Umbilical cord (tissue), 2 donors: Measurements from ENCODE around the gene ANO6. TPM values are rescaled to one million over a fixed set of nuclear protein-coding genes. Genes with fewer than 3 reads are reported as not detected.
"Not testable (repeated sequence)": the region's sequence is repeated elsewhere in the genome, so short reads cannot be mapped to it uniquely, and the experiment has no call there.

Experiments
- DNase-seq: peaks from one replicate; pipeline ENCODE4 v3.0.0-alpha.2; 2015; ENCODE audit warnings: low spot score
- total RNA-seq: library from RNA; depleted of rRNA; stranded (reverse); fragments of >200 nt; gene quantifications from one replicate; pipeline ENCODE4 v1.2.3, GENCODE V29; 2014; ENCODE audit warnings: low replicate concordance; ENCODE audit not compliant: insufficient read depth

ANO6 gene
- total RNA-seq, 1 donor from 2014 or later = 95.6 TPM

DNA sequence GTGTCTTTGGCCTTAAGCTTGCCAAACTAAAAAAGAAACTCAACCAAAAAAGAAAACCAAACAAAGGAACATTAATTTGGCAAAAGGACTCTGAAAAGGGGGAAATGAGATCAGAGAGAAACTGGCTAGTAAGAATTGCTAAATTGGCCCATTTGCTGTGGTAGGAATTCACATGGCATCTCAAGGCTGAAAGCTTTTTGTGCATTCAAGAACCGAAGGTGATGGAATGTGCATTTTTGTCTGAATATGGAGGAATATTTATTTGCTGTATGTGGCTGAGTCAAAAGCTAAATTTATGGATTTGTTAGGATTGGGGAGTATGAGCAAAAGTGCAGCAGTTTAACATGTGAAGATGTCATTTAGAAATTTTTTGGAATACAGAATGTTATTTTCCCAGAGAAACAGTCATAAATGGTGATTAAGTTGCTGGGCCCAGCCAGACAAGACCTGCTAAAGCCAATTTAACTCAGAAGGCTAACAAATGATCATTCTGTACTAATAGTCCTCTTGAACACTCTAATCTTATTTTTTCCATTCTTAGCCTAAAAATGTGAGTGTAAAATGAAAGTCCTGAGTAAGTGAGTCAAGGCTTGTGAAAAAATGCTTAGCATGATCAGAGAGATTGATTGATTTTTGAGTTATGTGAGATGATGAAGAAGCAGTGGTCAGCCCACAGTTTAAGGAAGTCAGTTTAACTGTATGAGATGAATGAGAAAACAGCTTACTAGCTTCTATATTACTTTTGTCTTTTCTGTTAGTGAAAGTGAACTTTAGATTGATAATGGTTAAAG is 94.1 kb downstream of the ANO6 start:
- DNase-seq = peak; percentile 35

DNA sequence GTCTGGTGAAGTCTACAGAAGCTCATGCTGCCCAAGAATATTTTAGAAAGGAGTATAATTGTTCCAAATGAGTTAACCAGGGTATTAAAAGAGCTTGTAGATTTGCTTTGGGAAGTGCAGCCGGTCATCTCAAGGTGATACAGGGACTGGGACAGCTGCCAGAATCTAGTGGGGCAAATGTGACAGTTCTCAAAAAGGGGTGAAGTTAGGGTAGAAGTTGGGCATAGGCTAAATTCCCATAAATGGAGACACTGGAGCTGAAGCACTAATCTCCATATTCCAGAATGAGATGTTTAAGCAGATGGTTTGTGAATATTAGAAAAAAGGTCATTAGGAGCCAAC is 94.7 kb downstream of the ANO6 start:
- no peak for DNase-seq

DNA sequence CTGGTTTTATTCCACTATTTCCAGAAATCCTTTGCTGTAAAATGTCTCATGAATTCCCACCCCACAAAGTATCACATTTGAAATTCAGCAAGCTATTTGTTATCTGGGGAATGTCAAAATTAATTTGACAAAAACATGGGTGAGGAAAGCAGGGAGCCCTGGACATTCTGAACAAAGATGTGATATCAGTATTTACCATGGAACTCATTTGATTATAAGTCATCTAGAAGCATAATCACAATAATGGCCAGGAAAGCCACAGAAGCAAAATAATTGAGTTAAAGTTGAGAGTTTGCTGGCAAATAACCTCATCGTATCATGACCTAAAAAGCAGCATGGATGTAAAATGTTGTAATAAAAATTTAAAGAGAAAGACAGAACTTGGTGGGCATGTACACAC is 96.1 kb downstream of the ANO6 start:
- DNase-seq = no peak

DNA sequence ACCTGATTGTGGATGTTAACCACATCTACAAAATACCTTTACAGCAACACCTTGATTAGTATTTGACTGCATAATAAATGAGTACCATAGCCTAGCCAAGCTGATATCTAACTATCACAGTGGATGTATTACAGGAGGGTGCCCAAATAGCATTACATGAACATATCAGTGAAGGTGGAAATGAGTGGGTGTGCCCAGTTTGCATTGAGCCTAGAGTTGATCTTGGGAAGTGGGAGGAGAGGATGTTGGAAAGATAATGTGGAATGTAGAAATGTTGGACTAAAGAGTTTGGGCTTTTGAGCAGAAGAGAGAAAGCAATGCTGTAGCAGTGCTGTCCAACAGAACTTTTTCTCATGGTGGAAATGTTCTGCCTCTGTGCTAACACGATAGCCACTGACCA is 98.9 kb downstream of the ANO6 start:
- DNase-seq = no peak

DNA sequence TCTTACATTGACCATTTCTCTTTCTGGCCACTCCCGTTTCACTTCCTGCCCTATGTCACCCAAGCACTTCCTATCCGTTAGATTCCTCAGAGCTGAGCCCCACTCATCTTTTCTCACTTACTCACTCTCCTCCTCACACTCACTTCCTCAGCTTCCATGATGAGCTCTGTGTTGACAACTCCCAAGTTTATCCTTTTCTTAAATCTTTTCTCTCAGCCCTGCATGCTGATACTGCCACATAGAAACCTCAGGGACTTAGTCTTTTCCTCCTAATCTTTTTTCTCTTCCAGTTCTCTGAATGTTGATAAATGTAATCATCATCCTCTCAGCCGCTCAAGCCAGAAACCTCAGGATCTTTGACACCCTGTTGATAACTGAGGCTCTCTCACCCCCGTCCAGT is 99.6 kb downstream of the ANO6 start:
- no peak for DNase-seq

DNA sequence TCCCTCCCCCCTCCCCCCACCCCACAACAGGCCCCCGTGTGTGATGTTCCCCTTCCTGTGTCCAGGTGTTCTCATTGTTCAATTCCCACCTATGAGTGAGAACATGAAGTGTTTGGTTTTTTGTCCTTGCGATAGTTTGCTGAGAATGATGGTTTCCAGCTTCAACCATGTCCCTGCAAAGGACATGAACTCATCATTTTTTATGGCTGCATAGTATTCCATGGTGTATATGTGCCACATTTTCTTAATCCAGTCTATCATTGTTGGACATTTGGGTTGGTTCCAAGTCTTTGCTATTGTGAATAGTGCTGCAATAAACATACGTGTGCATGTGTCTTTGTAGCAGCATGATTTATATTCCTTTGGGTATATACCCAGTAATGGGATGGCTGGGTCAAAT is 101.4 kb downstream of the ANO6 start:
- DNase-seq = not testable (repeated sequence)

DNA sequence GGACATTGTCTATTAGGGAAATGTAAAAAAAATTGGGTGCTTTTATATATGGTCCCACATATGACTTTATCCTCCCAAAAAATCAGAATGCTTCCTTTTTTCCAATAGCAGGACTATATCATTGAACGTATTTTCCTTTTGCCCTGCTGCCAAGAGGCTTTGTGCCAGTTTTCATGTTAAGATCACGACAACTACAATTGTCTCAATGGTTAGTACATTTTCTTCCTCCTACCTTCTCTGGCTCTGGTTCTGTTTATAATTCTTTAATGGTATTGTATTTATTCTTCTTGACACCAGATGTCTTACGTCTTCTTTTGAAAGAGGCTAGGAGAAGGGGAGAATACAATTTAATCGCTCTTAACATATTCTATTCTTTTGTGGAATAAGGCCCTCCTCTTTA is 106.9 kb downstream of the ANO6 start:
- no peak for DNase-seq

DNA sequence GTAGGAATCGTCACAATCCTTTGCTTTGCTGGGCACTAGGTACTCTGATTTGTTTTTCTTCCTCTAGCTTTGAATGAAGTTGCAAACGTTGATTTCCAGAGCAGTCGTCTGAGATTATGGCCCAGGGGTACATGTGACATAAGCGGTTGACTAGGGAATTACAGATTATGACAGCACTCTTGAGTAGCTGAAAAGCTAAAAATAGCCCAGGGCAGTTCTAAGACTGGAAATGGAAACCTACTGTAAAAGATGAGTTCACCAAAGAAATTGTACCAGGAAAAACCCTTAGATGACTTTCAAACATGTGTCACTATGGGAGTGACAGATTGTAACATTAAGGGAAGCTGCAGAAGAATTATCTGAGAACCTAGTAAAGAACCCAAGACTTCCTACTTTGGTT is 108.5 kb downstream of the ANO6 start:
- DNase-seq = no peak

DNA sequence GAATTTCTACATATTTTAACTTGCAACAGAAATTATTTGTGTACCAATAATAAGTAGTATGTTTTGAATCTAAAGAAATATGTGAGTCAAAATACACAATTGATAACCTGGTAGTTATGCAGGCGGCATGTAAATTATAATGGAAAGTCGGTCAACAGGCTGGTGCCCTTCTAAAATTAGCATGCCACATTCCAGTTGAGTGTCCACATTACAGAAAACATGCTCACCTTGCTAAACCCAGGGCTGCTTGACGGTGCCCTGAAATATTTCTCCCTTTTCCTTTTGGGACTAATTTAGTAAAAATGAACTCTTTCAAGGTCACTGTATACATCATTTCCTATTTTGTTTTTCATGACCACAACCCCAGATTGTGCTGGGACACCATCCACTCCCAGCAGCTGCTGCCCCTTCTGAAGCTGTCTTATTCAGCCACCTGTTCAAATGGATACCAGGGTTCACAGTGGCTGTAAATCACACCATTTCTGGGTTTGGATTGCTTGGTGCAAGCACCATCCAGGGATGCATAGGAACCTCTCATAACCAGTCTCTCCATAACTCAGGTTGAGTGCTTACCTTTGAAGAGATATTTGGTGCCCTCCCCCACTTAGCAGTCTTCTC is 110.6 kb downstream of the ANO6 start:
- no peak for DNase-seq

DNA sequence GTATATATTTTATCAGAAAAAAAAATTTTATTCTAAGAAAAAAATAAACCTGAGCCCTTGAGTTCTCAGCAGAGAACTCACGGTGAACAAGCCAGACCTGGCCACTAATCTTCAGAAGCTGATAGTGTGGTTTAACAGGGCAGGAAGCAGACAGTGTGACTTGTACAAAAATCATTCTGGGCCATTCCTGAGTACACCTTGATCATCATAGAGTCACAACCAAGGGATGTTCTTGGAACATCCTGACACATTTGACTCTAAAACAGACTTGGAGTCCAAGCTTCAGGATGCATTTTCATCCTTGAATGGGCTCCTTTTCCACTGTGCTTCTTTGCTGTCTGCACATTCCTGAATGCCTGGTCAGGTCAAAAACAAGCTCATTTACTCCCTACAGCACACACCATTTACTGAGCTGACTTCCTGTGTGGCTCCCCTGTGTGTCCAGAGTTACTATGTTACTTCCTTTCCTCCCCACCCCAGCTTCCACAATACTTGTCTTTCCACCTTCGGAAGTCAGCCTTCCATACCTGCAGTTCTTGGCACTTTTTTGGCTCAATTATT is 112.0 kb downstream of the ANO6 start:
- DNase-seq = no peak

DNA sequence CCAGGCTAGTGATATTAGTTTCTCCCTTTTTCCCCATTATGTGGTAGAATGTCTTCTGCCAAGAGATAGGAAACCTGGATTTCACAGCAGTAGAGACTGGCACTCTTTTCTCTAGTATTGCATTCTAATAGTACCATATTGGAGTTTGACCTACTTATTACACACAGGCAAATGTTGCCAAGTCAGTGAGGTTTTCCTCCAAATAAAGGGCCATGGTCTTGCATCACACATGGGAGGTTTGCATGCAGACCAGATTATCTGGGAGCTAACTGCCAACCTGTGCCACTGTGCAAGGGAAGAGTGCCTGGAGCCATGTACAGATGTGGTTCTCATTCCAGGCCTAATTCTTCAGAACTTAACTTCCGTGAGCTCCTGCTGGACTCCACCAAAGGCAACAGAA is 113.3 kb downstream of the ANO6 start:
- DNase-seq = no peak

DNA sequence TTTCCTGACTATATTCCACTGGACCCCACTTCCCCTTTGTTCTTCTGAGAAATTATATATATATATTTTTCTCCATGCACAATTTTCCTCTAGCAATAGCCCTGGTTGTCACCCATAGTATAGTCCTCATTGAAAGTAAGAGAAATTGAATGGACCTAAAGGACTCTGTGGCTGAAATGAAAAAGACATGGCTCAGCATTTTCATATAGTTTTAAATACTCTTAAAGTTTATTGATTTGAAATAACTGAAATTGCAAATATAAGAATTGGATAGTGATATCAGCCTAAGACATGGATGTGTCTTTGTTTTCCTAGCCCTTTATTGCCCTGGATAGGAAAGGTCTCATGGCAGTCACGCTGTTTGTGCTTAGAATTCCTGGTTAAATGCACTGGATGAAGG is 113.8 kb downstream of the ANO6 start:
- no peak for DNase-seq

DNA sequence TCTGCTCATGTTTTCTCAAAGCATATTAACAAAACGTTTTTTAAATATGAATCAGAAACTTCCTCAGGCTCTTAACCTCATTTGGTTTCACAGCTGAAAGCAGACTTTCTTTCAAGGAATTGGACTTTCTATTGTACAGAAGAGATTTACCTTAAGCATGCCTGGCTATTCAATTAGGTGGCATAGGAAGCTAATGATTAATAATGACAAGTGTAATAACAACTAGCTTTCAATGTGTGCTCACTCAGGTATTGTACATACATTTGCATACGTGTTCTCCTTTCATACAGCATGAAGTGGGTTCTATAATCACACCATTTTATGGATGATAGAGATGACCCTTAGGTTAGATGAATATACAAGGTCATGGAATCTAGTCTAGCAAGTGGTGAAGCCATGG is 115.7 kb downstream of the ANO6 start:
- no peak for DNase-seq

DNA sequence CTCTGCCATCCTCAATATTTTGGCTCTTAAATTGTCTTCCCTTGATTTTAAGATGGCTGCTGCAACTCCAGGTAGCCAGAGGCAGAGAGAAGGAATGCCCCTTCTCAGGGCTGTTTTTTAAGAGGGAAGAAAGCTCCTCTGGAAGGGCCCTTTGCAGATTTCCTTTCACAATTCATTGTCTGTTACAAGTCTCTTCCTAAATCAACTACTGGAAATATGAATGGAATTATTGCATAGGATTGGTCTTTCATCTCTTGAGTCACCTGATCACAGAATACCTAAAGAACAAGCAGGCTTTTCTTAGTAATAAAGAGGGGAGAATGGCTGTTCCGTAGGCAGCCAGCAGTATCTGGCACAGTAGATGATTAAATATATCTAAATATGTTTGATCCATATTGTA is 118.5 kb downstream of the ANO6 start:
- DNase-seq = no peak

DNA sequence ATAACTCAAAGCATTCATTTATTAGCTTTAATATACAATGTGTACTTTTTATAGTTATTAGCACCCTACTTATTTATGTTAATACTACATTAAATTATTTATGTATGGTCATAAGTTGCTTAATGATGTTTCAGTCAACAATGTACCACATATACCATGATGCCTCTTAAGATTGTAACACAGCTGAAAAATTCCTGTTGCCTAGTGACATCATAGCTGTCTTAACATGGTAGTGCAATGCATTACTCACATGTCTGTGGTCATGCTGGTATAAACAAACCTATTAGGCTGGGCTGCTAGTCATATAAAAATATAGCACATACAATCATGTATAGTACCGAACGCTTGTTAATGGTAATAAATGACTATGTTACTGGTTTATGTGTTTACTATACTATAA is 120.4 kb downstream of the ANO6 start:
- DNase-seq = no peak

DNA sequence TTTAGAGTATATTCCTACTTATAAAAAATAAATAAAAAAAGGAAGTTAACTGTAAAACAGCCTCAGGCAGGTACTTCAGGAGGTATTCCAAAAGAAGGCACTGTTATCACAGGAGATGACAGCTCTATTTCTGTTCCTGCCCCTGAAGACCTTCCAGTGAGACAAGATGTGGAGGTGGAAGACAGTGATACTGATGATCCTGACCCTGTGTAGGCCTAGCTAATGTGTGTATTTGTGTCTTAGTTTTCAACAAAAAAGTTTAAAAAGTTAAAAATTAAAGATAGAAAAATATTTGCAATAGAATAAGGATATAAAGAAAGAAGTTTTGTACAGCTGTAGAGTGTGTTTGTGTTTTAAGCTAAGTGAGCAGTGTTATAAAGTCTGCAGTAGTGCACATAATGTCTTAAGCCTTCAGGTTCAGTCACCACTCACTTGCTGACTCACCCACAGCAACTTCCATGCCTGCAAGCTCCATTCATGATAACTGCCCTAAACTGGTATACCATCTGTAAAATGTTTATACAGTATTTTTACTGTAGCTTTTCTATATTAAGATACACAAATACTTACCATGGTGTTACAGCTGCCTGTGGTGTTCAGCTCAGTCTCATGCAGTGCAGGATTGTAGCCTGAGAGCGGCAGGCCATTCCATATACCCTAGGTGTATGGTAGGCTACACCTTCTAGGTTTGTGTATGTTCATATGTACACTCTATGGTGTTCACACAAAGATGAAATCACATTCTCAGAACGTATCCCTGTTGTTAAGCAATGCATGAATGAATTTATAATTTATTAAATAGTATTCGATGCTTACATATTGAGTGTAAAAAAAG is 121.1 kb downstream of the ANO6 start:
- DNase-seq = peak; percentile 78

DNA sequence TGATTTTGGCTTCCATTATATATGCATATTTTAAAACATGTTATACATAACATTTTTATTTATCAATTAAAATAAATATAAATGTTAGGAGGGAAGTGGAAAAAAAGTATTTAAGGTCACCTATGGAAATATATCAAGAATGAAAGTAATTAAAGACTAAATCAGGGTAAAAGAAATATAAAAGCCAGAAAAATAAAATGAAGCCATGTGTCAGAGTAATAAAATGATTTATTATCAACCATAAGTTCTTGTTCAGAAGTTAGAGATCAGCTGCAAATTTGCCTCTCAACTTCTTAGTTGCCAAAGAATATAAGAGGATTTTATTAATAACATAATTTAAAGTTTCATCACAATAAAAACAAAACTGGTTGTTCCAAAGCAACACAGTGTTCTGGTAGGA is 121.9 kb downstream of the ANO6 start:
- DNase-seq = no peak

DNA sequence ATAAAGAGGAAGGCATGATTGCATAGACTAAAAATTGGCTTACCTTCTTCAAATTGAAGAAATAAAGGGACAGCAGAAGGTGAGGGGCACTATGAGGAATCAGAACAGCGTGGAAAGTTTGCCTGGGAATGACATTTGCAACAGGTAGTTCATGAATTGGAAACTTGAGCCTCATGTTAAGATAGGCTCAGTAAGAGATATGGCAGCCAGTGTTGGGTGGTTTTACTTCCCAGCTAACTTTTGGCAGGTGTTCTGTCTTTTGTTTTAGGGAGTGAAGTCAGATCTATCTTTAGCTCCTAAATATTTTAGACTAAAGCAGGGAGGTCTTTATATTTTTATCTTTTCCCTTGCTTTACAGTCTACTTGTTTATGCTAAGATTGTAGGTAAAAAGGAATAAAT is 122.4 kb downstream of the ANO6 start:
- no peak for DNase-seq

DNA sequence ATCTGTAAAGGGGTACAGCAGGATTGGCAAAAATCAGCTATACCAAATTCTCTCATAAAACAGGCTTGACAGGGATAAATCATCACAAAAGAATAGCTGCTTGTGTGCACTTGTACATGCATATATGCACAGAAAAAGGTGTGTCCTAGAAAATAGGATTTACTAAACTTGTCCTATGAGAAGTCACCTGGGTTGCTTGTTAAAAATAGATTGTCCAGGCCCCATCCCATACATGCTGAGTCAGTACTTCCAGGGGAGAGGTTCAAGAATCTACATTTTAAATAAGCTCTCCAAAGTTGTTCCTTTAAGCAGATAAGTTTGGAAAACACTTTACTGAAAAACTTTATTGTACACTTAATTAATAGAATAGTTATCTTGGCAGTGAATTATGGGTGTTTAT is 123.1 kb downstream of the ANO6 start:
- DNase-seq = no peak

DNA sequence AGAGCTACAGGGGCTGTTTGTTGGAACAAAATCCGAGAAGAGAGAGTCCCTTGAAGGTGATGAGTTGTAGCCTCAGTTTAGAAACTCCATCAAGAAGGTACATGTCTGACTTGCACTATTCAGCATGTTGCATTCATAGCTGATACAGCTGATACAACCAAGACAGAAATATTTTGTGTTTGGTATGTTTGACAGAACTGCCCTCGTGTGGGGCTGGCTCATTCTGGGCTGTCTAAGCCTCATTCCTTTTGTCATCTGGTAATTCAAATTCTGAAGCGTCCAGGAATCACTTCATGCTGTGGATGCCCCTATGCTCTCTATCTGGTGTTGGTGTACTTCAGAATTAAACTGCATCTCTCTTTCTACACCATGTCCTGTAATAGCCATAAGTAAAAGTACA is 126.3 kb downstream of the ANO6 start:
- no peak for DNase-seq

DNA sequence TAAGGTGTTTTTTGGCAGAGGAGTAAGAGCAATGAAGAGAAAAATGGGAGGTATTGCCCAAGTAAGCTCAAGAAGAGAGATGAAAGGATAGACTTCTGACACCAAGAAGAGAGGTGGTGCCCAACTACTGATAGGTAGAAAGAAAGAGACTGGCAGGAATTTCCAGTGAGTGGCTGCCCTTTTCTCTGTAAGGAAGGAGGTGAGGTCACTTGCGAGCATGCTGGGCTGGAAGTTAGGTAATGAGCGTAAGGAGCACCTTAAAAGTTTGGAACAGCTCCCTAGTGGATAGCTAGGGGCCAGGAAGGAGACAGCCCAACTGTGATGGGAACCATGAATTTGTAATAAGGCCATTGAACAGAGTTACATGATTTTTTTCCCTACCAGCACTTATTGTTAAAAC is 127.0 kb downstream of the ANO6 start:
- no peak for DNase-seq

DNA sequence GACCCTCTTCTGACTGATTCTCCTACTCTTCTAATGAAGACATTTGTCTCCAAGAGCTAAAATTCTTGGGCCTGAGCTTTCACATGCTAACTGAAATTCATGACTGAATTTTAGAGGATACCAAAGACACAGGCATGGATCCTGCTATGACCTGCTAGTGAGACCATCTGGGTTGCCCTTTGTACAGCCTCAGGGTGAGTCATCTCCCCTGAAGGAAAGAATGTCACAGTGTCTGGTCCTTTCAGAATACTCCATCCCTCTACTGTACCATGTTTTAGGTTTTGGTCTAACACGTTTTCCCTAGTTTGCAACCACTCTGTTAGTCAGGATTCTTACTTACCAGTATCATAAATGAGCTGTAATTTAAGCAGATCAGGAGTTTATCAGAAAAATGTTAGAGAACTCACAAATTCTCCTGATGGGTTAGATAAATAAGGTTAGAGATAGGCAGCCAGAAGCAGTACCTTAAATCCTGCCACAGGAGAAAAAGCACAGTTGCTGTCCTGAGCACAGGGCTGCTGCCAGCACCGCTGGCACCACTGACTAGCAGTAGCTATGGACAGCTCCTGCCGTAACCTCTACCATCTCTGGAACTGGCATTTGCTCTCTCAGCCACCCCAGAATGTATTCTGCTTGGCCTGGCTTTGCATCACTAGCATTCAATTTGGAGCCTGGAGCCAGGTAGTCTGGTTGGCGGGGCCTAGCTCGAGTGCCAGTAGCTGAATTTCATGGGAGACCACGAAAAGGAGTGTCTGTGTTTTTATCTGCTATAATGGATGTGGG is 127.6 kb downstream of the ANO6 start:
- no peak for DNase-seq
